Measurements from ENCODE around the gene TMEM154.

TMEM154 gene

DNA sequence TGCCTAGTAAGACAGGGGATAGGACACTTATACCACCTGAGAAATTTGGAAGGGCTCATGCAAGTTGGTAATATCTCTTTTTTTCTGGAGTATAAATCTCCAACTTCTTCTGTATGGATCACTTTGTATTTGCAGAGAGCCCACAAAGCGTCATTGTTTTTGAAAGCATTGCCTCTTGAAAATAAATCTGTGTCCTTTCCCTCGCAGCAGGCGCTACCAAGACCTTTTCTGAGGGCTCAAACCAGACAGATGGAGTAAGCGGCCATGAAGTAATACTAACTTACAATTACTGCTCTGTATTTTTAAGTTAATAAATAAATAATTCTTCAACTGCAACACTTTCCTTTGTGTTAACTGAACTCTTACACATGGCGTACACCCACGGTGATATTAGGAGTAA, 87.9 kb downstream of the TMEM154 start:
- Mint-ChIP-seq H3K9me3 (no peaks in the 10 kb centered on the region), H3K27ac (no peak overlapping the region), H3K27me3 (peaks cover 16 to 29% of the 10 kb centered on the region in 2 donors), H3K36me3 (no peaks in the 10 kb centered on the region), H3K4me1 (peaks cover 10 to 21% of the 10 kb centered on the region in 2 donors), H3K4me3 (peak overlapping the region in 1 of 2 donors; percentile 75)
- ATAC-seq (replicated peaks) (no peak), DNase-seq (no peak)

- ATAC-seq (replicated peaks), result peak; percentile 44 to 46
- peak overlapping the region; percentile 60 to 75 for H3K4me3 Mint-ChIP-seq
- no peak for DNase-seq
Measured at GRCh38 chr4:152591396-152591795, 88.4 kb downstream of the TMEM154 start.

GRCh38 chr4:152590179-152591031, 89.4 kb downstream of the TMEM154 start:
- H3K36me3 Mint-ChIP-seq, result no peaks in the 10 kb centered on the region
- DNase-seq (no peak), ATAC-seq (replicated peaks) (no peak)
- no peak overlapping the region for H3K4me3 Mint-ChIP-seq
- peaks cover 16 to 29% of the 10 kb centered on the region in 2 donors for H3K27me3 Mint-ChIP-seq
- no peak overlapping the region for H3K27ac Mint-ChIP-seq
- no peaks in the 10 kb centered on the region for H3K9me3 Mint-ChIP-seq
- peaks cover 8 to 17% of the 10 kb centered on the region in 2 donors for H3K4me1 Mint-ChIP-seq

More at GRCh38 chr4:152591396-152591795, 88.4 kb downstream of the TMEM154 start:
- no peaks in the 10 kb centered on the region for H3K9me3 Mint-ChIP-seq
- H3K4me1 Mint-ChIP-seq, result peaks cover 10 to 21% of the 10 kb centered on the region in 2 donors
- H3K36me3 Mint-ChIP-seq, result no peaks in the 10 kb centered on the region
- peaks cover 16 to 29% of the 10 kb centered on the region in 2 donors for H3K27me3 Mint-ChIP-seq
- peak overlapping the region; percentile 42 for H3K27ac Mint-ChIP-seq

- Mint-ChIP-seq H3K27me3 (peaks cover 16 to 29% of the 10 kb centered on the region in 2 donors), H3K9me3 (no peaks in the 10 kb centered on the region), H3K4me1 (peaks cover 8 to 12% of the 10 kb centered on the region in 2 donors), H3K4me3 (no peak overlapping the region), H3K36me3 (no peaks in the 10 kb centered on the region), H3K27ac (no peak overlapping the region)
- DNase-seq (no peak), ATAC-seq (replicated peaks) (no peak)
Measured at GRCh38 chr4:152588869-152589268, 90.9 kb downstream of the TMEM154 start.

DNA sequence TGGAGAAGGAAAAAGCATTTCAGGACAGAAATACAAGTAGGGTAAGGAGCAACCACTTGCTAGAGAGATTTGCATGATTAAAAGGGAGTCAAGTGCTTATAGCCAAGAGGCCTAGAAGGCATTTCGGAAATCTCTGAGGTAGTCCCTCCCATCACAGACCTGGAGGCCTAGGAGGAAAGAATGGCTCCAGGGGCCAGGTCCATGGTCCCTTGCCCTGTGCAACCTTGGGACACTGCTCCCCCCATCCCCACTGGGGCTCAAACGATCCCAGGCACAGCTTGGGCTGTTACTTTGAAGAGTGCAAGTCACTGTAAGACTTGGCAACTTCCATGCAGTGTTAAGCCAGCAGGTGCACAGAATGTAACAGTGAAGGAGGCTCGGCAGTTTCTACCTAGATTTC, 92.7 kb downstream of the TMEM154 start:
- Mint-ChIP-seq H3K9me3 (no peaks in the 10 kb centered on the region), H3K4me1 (peaks cover 8 to 12% of the 10 kb centered on the region in 2 donors), H3K27me3 (peaks cover 16 to 29% of the 10 kb centered on the region in 2 donors), H3K4me3 (no peak overlapping the region), H3K36me3 (no peaks in the 10 kb centered on the region), H3K27ac (no peak overlapping the region)
- no peak for ATAC-seq (replicated peaks)
- no peak for DNase-seq

GRCh38 chr4:152586668-152587067, 93.1 kb downstream of the TMEM154 start:
- Mint-ChIP-seq H3K36me3 (no peaks in the 10 kb centered on the region), H3K4me3 (no peak overlapping the region), H3K9me3 (no peaks in the 10 kb centered on the region), H3K4me1 (peaks cover 8 to 12% of the 10 kb centered on the region in 2 donors), H3K27ac (no peak overlapping the region), H3K27me3 (peaks cover 16 to 29% of the 10 kb centered on the region in 2 donors)
- DNase-seq (no peak), ATAC-seq (replicated peaks) (no peak)

- peak overlapping the region in 1 of 2 donors; percentile 2 for H3K4me3 Mint-ChIP-seq
- ATAC-seq (replicated peaks) (no peak), DNase-seq (no peak)
- peak overlapping the region; percentile 77 for H3K27ac Mint-ChIP-seq
- H3K36me3 Mint-ChIP-seq, result no peaks in the 10 kb centered on the region
- H3K9me3 Mint-ChIP-seq, result no peaks in the 10 kb centered on the region
- H3K27me3 Mint-ChIP-seq, result peaks cover 4 to 13% of the 10 kb centered on the region in 2 donors
- H3K4me1 Mint-ChIP-seq, result peaks cover 0 to 2% of the 10 kb centered on the region in 2 donors
Measured at GRCh38 chr4:152585023-152585441, 94.8 kb downstream of the TMEM154 start.

- no peaks in the 10 kb centered on the region for H3K9me3 Mint-ChIP-seq
- no peak overlapping the region for H3K4me3 Mint-ChIP-seq
- peaks cover 0 to 2% of the 10 kb centered on the region in 2 donors for H3K4me1 Mint-ChIP-seq
- ATAC-seq (replicated peaks) (no peak), DNase-seq (no peak)
- H3K36me3 Mint-ChIP-seq, result no peaks in the 10 kb centered on the region
- no peaks in the 10 kb centered on the region for H3K27me3 Mint-ChIP-seq
- no peak overlapping the region for H3K27ac Mint-ChIP-seq
Measured at GRCh38 chr4:152581536-152582160, 98.1 kb downstream of the TMEM154 start.

GRCh38 chr4:152579916-152580315, 99.9 kb downstream of the TMEM154 start:
- H3K9me3 Mint-ChIP-seq, result no peaks in the 10 kb centered on the region
- no peaks in the 10 kb centered on the region for H3K27me3 Mint-ChIP-seq
- DNase-seq (no peak), ATAC-seq (replicated peaks) (no peak)
- no peaks in the 10 kb centered on the region for H3K36me3 Mint-ChIP-seq
- H3K27ac Mint-ChIP-seq, result no peak overlapping the region
- H3K4me1 Mint-ChIP-seq, result no peaks in the 10 kb centered on the region
- no peak overlapping the region for H3K4me3 Mint-ChIP-seq

- H3K4me1 Mint-ChIP-seq, result no peaks in the 10 kb centered on the region
- no peak for DNase-seq
- H3K36me3 Mint-ChIP-seq, result no peaks in the 10 kb centered on the region
- no peak for ATAC-seq (replicated peaks)
- no peaks in the 10 kb centered on the region for H3K9me3 Mint-ChIP-seq
- H3K27ac Mint-ChIP-seq, result no peak overlapping the region
- peaks cover 0 to 1% of the 10 kb centered on the region in 2 donors for H3K27me3 Mint-ChIP-seq
- H3K4me3 Mint-ChIP-seq, result no peak overlapping the region
Measured at GRCh38 chr4:152579107-152579764, 100.6 kb downstream of the TMEM154 start.

DNA sequence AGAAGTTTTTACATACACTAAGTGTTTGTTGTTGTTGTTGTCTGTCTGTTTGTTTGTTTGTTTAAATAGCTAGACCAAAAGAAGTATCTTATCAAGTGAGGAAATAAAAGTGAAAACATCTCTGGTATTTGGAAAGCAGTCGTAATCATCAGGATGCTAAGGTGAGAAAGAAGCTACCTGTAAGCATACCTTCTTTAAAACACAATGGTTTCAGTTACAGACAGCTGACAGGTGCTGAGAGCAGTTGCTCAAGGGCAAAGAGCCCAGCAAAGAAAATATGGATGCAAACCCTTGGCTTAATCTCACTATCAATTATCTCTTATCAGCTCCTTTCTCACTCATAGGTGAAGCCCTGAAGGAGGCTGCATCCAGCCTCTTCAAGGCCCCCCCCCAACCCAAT, 101.1 kb downstream of the TMEM154 start:
- no peak for DNase-seq
- Mint-ChIP-seq H3K9me3 (no peaks in the 10 kb centered on the region), H3K27me3 (peaks cover 0 to 5% of the 10 kb centered on the region in 2 donors), H3K4me1 (no peaks in the 10 kb centered on the region), H3K4me3 (no peak overlapping the region), H3K27ac (no peak overlapping the region), H3K36me3 (no peaks in the 10 kb centered on the region)
- ATAC-seq (replicated peaks), result no peak

DNA sequence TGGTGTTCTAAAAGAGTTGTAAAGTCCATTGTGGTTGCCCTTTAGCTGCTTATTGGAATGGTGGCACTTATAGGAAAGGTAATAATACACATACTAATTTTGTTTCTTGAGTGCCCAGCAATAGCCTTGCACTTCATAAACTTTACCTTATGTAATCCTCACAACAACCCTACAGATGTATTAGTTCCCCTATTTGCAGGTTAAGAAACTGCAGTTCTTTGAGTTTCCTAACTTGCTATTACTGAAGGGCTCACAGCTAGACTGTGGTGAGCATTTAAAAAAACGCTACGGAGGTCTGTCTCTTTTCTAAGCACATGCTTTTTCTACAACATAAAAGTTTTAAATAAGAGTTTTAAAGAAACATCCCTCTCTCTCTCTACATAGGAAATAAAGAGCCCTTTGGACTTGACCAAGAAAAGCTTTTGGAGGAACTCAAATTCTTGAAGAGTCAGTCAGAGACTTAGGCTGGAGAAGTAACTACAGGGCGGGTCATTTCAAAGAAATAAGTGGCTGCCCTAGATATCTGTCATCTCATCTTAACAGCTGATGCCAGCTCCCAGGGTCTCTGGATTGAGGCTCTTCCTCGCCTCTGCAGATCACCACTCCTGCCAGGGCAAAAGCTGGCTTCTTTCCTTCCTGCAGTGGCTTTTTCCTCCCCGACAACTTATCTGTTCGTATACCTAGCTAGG, 101.9 kb downstream of the TMEM154 start:
- H3K27me3 Mint-ChIP-seq, result peaks cover 5 to 9% of the 10 kb centered on the region in 2 donors
- no peaks in the 10 kb centered on the region for H3K9me3 Mint-ChIP-seq
- H3K4me3 Mint-ChIP-seq, result no peak overlapping the region
- no peaks in the 10 kb centered on the region for H3K36me3 Mint-ChIP-seq
- DNase-seq (no peak), ATAC-seq (replicated peaks) (peak in 1 of 2 donors; percentile 44)
- H3K4me1 Mint-ChIP-seq, result no peaks in the 10 kb centered on the region
- no peak overlapping the region for H3K27ac Mint-ChIP-seq

GRCh38 chr4:152575533-152575932, 104.3 kb downstream of the TMEM154 start:
- ATAC-seq (replicated peaks), result no peak
- Mint-ChIP-seq H3K4me1 (no peaks in the 10 kb centered on the region), H3K9me3 (no peaks in the 10 kb centered on the region), H3K27me3 (peaks cover 5 to 9% of the 10 kb centered on the region in 2 donors), H3K27ac (no peak overlapping the region), H3K4me3 (no peak overlapping the region), H3K36me3 (no peaks in the 10 kb centered on the region)
- DNase-seq, result no peak

DNA sequence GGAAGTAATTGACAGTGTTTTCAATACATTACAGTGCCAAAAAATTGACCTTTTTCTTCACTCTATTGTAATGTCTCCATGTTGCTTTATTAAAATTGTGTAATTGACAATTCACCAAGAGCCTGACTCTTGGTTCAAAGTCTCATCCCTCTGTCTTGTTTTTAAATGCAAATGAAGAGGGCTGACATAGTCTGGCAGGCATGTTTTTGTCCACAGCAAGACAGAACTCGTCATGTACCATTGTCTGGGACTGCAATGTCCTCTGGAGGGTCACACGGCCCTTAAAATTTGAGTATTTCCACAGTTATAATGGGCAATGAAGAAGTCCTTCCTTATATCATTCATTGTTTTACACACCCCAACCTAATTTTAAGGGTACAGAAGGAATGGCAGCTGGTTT, 105.9 kb downstream of the TMEM154 start:
- H3K27ac Mint-ChIP-seq, result no peak overlapping the region
- ATAC-seq (replicated peaks) (no peak), DNase-seq (no peak)
- H3K9me3 Mint-ChIP-seq, result peaks cover 0 to 1% of the 10 kb centered on the region in 2 donors
- no peak overlapping the region for H3K4me3 Mint-ChIP-seq
- peaks cover 5 to 9% of the 10 kb centered on the region in 2 donors for H3K27me3 Mint-ChIP-seq
- no peaks in the 10 kb centered on the region for H3K36me3 Mint-ChIP-seq
- H3K4me1 Mint-ChIP-seq, result no peaks in the 10 kb centered on the region
